Measurements from ENCODE around the gene OR52K1. TPM values are rescaled to one million over a fixed set of nuclear protein-coding genes. Genes with fewer than 3 reads are reported as not detected.
A peak's percentile ranks its signal among the peaks of the same experiment; 100 is the strongest.

OR52K1 gene
- polyA plus RNA-seq, 1 donor (not counting 4 experiments of a cell fraction or from before 2014, with no cell fraction given): not detected

GRCh38 chr11:4496557-4497248 is 14.3 kb downstream of the OR52K1 start:
- H3K79me2 ChIP-seq (ENCODE audit: control insufficient read depth, insufficient read depth, low read length): no peaks in the 10 kb centered on the region
- H3K4me2 ChIP-seq (ENCODE audit: control insufficient read depth, extremely low read depth, insufficient read depth, low read depth, low read length): peak overlapping the region; percentile 1
- no peak for FAIRE-seq
- no peak overlapping the region for H3K27ac ChIP-seq (ENCODE audit: control insufficient read depth, insufficient read depth, low read length)
- dilution Hi-C loops (cut with MboI; ENCODE audit: extremely low pct_ligation_motif_present, low sequenced_read_pairs): no loop called here
- H3K27me3 ChIP-seq (ENCODE audit: control insufficient read depth, extremely low read depth, insufficient read depth, low read length): peaks cover 28% of the 10 kb centered on the region
- no peaks in the 10 kb centered on the region for H3K9me3 ChIP-seq (ENCODE audit: control insufficient read depth, low read depth, low read length)
- H3K36me3 ChIP-seq (ENCODE audit: control insufficient read depth in 2 of 2, extremely low read depth in 1 of 2, insufficient read depth in 2 of 2, low read length in 2 of 2): no peaks in the 10 kb centered on the region
- H2AFZ ChIP-seq (ENCODE audit: control insufficient read depth, low read length): no peak overlapping the region
- H3K9ac ChIP-seq (ENCODE audit: control insufficient read depth, extremely low read depth, insufficient read depth, low read length): no peak overlapping the region
- H3K4me1 ChIP-seq (ENCODE audit: control insufficient read depth, extremely low read depth, insufficient read depth, low read length): peaks cover 3% of the 10 kb centered on the region
- peaks cover 2% of the 10 kb centered on the region for H3K9me1 ChIP-seq (ENCODE audit: control insufficient read depth, extremely low read depth, insufficient read depth, low read length)
- no peak overlapping the region for H3K4me3 ChIP-seq (ENCODE audit: control insufficient read depth in 2 of 3, extremely low read depth in 1 of 3, insufficient read depth in 2 of 3, low read depth in 1 of 3, low read length in 3 of 3)
- H4K20me1 ChIP-seq (ENCODE audit: control insufficient read depth, extremely low read depth, insufficient read depth, low read length): no peaks in the 10 kb centered on the region
- DNase-seq (ENCODE audit: low read depth, low spot score): no peak
- TF ChIP-seq EZH2 (IDR thresholded peaks at IDR 0.05; ENCODE audit: low read length) (no peak), CTCF (optimal IDR thresholded peaks at IDR 0.05 in 1 of 3, IDR thresholded peaks at IDR 0.05 in 1 of 3, conservative IDR thresholded peaks at IDR 0.05 in 1 of 3; ENCODE audit: extremely low read depth in 1 of 3, insufficient read depth in 2 of 3, low read length in 3 of 3) (no peak)

- no peak overlapping the region for H3K27ac ChIP-seq (ENCODE audit: control insufficient read depth, insufficient read depth, low read length)
- H3K4me2 ChIP-seq (ENCODE audit: control insufficient read depth, extremely low read depth, insufficient read depth, low read depth, low read length): no peak overlapping the region
Observed at GRCh38 chr11:4508886-4509285, 26.4 kb downstream of the OR52K1 start.

More at GRCh38 chr11:4508886-4509285, 26.4 kb downstream of the OR52K1 start:
- no peaks in the 10 kb centered on the region for H3K9me1 ChIP-seq (ENCODE audit: control insufficient read depth, extremely low read depth, insufficient read depth, low read length)
- no peaks in the 10 kb centered on the region for H3K27me3 ChIP-seq (ENCODE audit: control insufficient read depth, extremely low read depth, insufficient read depth, low read length)
- dilution Hi-C loops (cut with MboI; ENCODE audit: extremely low pct_ligation_motif_present, low sequenced_read_pairs): no loop called here
- no peaks in the 10 kb centered on the region for H4K20me1 ChIP-seq (ENCODE audit: control insufficient read depth, extremely low read depth, insufficient read depth, low read length)
- no peaks in the 10 kb centered on the region for H3K36me3 ChIP-seq (ENCODE audit: control insufficient read depth in 2 of 2, extremely low read depth in 1 of 2, insufficient read depth in 2 of 2, low read length in 2 of 2)
- no peak overlapping the region for H3K4me3 ChIP-seq (ENCODE audit: control insufficient read depth in 2 of 3, extremely low read depth in 1 of 3, insufficient read depth in 2 of 3, low read depth in 1 of 3, low read length in 3 of 3)
- FAIRE-seq (no peak), DNase-seq (ENCODE audit: low read depth, low spot score) (no peak)
- H2AFZ ChIP-seq (ENCODE audit: control insufficient read depth, low read length): no peak overlapping the region
- TF ChIP-seq EZH2 (IDR thresholded peaks at IDR 0.05; ENCODE audit: low read length) (no peak), CTCF (optimal IDR thresholded peaks at IDR 0.05 in 1 of 3, IDR thresholded peaks at IDR 0.05 in 1 of 3, conservative IDR thresholded peaks at IDR 0.05 in 1 of 3; ENCODE audit: extremely low read depth in 1 of 3, insufficient read depth in 2 of 3, low read length in 3 of 3) (no peak)
- H3K9ac ChIP-seq (ENCODE audit: control insufficient read depth, extremely low read depth, insufficient read depth, low read length): no peak overlapping the region
- H3K79me2 ChIP-seq (ENCODE audit: control insufficient read depth, insufficient read depth, low read length): no peaks in the 10 kb centered on the region
- H3K9me3 ChIP-seq (ENCODE audit: control insufficient read depth, low read depth, low read length): no peaks in the 10 kb centered on the region
- H3K4me1 ChIP-seq (ENCODE audit: control insufficient read depth, extremely low read depth, insufficient read depth, low read length): no peaks in the 10 kb centered on the region
